HepG2 (cell line): ENCODE data around the gene NEURL1.

Experiments used
- TCF7 ChIP-seq: sonication (generic); IDR thresholded peaks from 2 replicates; pipeline ENCODE4 v1.6.1; 2016; ENCODE audit warnings: antibody characterized with exemption, low read depth
- ZNF232 ChIP-seq: sonication (generic); formaldehyde crosslinking; IDR thresholded peaks from 2 replicates; pipeline ENCODE4 v1.4.0; 2020; ENCODE audit warnings: missing genetic modification reagents, borderline replicate concordance

DNA sequence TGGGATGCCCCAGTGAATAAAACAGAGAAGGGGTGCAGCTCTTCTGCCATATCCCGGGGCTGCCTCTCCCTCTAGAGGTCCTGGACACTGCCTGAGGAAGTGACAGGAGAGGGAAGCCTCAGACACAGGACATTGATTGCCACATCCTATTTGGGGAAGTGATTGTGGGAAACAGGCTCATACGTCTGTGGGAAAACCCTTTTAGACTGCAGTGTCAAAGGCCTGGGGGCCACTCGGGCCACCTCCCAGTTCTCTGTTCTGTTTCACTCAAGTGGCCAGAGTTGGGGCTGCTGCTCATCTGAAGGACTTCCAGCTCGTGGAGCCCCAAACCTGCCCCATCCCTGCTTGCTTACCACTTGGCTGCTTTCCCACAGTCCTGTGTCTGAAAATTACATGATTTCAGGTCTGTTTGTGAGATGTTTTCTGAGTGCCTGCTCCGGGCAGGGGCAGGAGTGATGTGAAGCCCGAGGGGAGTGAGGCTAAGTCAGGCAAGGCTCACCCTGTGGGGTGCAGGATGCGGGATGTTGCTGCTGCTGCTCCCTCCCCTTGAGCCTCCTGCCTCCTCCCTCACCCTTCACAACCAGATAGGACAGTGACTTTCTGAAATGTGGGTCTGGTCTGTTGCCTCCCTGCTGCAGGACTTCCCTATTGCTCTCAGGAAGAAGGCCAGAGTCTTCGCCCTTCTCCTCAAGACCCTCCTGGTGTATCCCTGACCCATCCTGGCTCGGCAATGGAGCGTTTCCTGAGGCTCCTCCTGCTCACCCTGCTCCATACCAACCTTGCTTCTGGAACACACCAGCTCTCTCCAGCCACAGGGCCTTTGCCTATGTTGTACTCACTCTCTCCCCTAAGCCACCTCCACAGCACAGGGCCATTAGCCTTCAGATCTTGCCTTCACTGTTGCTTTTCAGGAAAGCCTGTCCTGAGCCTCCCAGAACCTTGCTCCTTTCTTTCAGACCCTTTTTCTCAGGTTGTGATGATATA, 58.4 kb downstream of the NEURL1 start:
- TF ChIP-seq TCF7 (no peak), ZNF232 (CRISPR knock-in tag) (no peak)
